ENCODE data around the gene NCOA1. TPM values are rescaled to one million over a fixed set of nuclear protein-coding genes. Genes with fewer than 3 reads are reported as not detected.

NCOA1 gene
- total and polyA plus RNA-seq, 12 donors, result 8.6 to 36.7 (median 32.0) TPM

GRCh38 chr2:24551016-24551415 lies 60.0 kb downstream of the NCOA1 start:
- intact Hi-C loops (cut with DNase I), result no loop called here
- WGBS, 2 donors, result 94 to 99% methylated on average over 2 of the region's 2 CpGs
- Histone ChIP-seq H3K9me3 (peaks cover 0 to 18% (median 0%) of the 10 kb centered on the region in 11 donors), H3K27ac (no peak overlapping the region), H3K4me3 (no peak overlapping the region), H3K27me3 (no peaks in the 10 kb centered on the region), H3K36me3 (peaks cover 0 to 9% (median 0%) of the 10 kb centered on the region in 9 donors), H3K4me1 (peaks cover 0 to 9% (median 0%) of the 10 kb centered on the region in 9 donors)
- ATAC-seq (no peak), DNase-seq (no peak)
- TF ChIP-seq, protein P1, sequence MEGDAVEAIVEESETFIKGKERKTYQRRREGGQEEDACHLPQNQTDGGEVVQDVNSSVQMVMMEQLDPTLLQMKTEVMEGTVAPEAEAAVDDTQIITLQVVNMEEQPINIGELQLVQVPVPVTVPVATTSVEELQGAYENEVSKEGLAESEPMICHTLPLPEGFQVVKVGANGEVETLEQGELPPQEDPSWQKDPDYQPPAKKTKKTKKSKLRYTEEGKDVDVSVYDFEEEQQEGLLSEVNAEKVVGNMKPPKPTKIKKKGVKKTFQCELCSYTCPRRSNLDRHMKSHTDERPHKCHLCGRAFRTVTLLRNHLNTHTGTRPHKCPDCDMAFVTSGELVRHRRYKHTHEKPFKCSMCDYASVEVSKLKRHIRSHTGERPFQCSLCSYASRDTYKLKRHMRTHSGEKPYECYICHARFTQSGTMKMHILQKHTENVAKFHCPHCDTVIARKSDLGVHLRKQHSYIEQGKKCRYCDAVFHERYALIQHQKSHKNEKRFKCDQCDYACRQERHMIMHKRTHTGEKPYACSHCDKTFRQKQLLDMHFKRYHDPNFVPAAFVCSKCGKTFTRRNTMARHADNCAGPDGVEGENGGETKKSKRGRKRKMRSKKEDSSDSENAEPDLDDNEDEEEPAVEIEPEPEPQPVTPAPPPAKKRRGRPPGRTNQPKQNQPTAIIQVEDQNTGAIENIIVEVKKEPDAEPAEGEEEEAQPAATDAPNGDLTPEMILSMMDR (IDR thresholded peaks at IDR 0.05), result no peak

DNA sequence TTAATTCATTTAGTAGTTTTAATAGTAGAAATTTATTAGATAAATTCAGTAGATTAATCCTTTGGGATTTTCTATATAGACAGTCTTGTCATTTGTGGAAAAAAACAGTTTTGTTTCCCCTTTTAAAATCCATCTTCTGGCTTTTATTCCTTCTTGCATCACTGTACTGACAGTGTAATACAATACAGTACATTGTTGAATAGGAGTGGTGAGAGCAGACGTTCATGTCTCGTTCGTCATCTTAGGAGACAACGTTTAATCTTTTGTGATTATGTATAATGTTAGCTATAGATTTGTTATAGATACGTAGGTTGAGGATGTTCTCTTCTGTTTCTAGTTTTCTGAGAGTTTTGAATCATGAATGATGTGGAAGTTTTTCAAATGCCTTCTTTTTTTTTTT lies 61.8 kb downstream of the NCOA1 start:
- 82 to 88% methylated on average over 5 of the region's 5 CpGs for WGBS, 2 donors
- no peak overlapping the region for H3K27ac ChIP-seq
- peaks cover 0 to 21% (median 0%) of the 10 kb centered on the region in 11 donors for H3K9me3 ChIP-seq
- TF ChIP-seq, protein P1 (IDR thresholded peaks at IDR 0.05), result no peak
- intact Hi-C loops (cut with DNase I), result no loop called here
- peaks cover 0 to 14% (median 0%) of the 10 kb centered on the region in 9 donors for H3K36me3 ChIP-seq
- ATAC-seq, result no peak
- peaks cover 0 to 8% (median 0%) of the 10 kb centered on the region in 9 donors for H3K4me1 ChIP-seq
- no peak for DNase-seq
- no peak overlapping the region for H3K4me3 ChIP-seq
- no peaks in the 10 kb centered on the region for H3K27me3 ChIP-seq

DNA sequence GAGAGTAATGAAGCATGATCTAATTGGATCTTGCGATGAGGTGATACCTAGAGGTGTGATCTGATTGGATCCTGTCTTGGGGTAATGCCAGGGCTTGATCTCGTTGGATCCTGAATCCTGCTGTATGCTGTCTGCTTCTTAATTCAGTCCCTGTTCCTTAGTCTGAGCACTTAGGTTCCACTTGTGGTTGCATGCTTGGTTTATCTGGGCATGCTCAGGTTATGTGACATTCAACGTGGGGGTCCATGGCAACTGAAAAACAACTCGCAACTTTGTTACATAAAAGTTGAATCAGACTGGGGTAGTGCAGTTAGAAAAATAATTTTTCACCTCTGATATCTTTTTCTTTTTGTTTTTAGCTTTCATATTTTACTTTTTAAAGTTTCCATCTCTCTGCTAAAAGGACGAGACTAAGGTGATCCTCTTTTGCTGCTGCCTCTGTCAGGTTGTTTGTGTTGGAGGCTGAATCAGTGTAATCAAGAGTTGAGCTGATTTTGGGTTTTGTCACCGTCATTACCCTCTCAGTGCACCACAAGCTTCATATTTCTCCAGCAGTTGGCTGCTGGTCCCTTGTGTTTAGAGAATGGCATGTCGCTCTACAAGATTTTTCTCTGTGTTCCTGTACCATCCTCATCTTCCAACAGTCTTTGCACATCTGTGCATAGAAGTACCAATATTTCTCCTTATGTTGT lies 67.9 kb downstream of the NCOA1 start:
- ATAC-seq, result peak in 3 of 8 donors; percentile 52 to 62 (median 55)
- peaks cover 11 to 39% (median 31%) of the 10 kb centered on the region in 9 donors for H3K4me1 ChIP-seq
- H3K27me3 ChIP-seq, result no peaks in the 10 kb centered on the region
- H3K27ac ChIP-seq, result peak overlapping the region in 2 of 10 donors; percentile 18 to 29
- peaks cover 0 to 15% (median 0%) of the 10 kb centered on the region in 9 donors for H3K36me3 ChIP-seq
- intact Hi-C loops (cut with DNase I), result no loop called here
- TF ChIP-seq, protein P1 (IDR thresholded peaks at IDR 0.05), result no peak
- DNase-seq, result no peak
- H3K9me3 ChIP-seq, result peaks cover 0 to 12% (median 0%) of the 10 kb centered on the region in 11 donors
- 71 to 80% methylated on average over 7 of the region's 7 CpGs for WGBS, 2 donors
- no peak overlapping the region for H3K4me3 ChIP-seq

GRCh38 chr2:24559473-24560113 lies 68.5 kb downstream of the NCOA1 start:
- ATAC-seq (peak in 7 of 8 donors; percentile 43 to 76 (median 53)), DNase-seq (peak in 1 of 2 donors; percentile 10)
- Histone ChIP-seq H3K4me3 (no peak overlapping the region), H3K9me3 (peaks cover 0 to 12% (median 0%) of the 10 kb centered on the region in 11 donors), H3K36me3 (peaks cover 0 to 18% (median 0%) of the 10 kb centered on the region in 9 donors), H3K27ac (peak overlapping the region in 2 of 10 donors; percentile 18 to 29), H3K27me3 (no peaks in the 10 kb centered on the region), H3K4me1 (peaks cover 11 to 39% (median 31%) of the 10 kb centered on the region in 9 donors)
- intact Hi-C loops (cut with DNase I), result no loop called here
- TF ChIP-seq, protein P1 (IDR thresholded peaks at IDR 0.05), result no peak
- 53 to 75% methylated on average over 2 of the region's 2 CpGs for WGBS, 2 donors
